ENCODE results near the gene RPL3. TPM values are rescaled to one million over a fixed set of nuclear protein-coding genes. Genes with fewer than 3 reads are reported as not detected.
"Not testable (repeated sequence)": the region's sequence is repeated elsewhere in the genome, so short reads cannot be mapped to it uniquely, and the experiment has no call there.

The RPL3 gene
- total RNA-seq, 2 donors from 2014 or later = 908 to 1,235 TPM

DNA sequence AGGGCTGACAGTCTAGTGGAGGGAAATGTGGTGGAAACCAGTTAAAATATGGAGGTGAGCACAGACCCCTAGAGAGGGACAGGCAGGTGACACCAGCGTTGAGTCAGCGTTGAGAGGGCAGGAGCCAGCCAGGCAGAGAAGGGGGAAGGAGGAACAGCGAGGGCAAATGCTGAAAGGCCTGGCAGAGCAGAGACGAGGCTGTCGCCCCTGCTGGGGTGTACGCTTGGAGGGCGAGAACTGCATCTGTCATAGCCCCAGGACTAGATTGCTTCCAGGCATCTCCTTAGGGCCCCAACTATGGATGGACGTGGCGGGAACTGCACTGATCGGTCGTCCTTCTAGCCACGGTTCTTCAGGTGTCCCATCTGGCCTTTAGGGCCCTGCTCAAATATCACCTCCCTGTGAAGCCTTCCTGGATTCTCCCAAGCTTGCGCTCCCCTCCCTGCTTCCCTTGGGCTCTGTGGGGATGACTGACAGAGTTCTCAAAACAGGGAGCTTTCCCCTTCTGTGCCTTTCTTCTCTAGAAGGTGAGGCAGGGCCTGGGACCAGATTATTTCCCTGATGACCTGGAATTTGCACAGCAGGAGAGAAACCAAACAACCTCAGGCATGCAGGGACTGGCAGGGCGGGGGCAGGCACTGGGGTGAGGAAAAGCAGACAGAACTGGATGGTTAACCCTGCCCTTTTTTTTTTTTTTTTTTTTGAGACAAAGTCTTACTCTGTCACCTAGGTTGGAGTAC lies 41.4 kb upstream of the RPL3 start:
- Histone ChIP-seq H3K27ac (no peak overlapping the region), H3K4me3 (no peak overlapping the region), H3K4me1 (ENCODE audit: control insufficient read depth in 1 of 2, low read depth in 2 of 2) (no peaks in the 10 kb centered on the region), H3K27me3 (replicated peaks; ENCODE audit: insufficient read depth) (no peaks in the 10 kb centered on the region), H3K9me3 (no peaks in the 10 kb centered on the region), H3K36me3 (no peaks in the 10 kb centered on the region)
- TF ChIP-seq, protein P1, sequence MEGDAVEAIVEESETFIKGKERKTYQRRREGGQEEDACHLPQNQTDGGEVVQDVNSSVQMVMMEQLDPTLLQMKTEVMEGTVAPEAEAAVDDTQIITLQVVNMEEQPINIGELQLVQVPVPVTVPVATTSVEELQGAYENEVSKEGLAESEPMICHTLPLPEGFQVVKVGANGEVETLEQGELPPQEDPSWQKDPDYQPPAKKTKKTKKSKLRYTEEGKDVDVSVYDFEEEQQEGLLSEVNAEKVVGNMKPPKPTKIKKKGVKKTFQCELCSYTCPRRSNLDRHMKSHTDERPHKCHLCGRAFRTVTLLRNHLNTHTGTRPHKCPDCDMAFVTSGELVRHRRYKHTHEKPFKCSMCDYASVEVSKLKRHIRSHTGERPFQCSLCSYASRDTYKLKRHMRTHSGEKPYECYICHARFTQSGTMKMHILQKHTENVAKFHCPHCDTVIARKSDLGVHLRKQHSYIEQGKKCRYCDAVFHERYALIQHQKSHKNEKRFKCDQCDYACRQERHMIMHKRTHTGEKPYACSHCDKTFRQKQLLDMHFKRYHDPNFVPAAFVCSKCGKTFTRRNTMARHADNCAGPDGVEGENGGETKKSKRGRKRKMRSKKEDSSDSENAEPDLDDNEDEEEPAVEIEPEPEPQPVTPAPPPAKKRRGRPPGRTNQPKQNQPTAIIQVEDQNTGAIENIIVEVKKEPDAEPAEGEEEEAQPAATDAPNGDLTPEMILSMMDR (IDR thresholded peaks at IDR 0.05) = no peak
- ATAC-seq (ENCODE audit: insufficient number of reproducible peaks, low FRiP score, low read depth) (no peak), DNase-seq (ENCODE audit: low spot score) (no peak)

DNA sequence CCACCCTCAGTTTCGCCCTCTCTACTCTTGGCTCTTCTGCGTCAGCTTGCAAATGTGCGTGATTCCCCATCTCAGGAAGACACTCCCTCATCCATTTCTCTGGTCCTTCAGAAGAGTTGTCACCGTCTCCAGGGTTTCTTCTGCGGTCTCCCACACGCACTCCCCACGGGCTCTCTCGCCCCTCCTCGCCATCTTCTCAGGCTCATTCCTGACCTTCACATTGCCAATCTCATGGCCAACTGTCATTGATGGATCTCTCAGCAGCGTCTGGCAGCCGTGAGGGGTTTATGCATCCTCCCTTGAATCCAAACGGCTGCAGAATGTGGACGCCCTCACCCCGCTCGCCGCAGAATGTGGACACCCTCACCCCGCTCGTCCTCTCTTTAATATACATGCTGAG lies 40.8 kb upstream of the RPL3 start:
- H3K9me3 ChIP-seq = no peaks in the 10 kb centered on the region
- H3K4me1 ChIP-seq (ENCODE audit: control insufficient read depth in 1 of 2, low read depth in 2 of 2) = no peaks in the 10 kb centered on the region
- H3K27me3 ChIP-seq (replicated peaks; ENCODE audit: insufficient read depth) = no peaks in the 10 kb centered on the region
- H3K4me3 ChIP-seq = no peak overlapping the region
- H3K27ac ChIP-seq = no peak overlapping the region
- TF ChIP-seq, protein P1 (IDR thresholded peaks at IDR 0.05) = no peak
- H3K36me3 ChIP-seq = no peaks in the 10 kb centered on the region
- ATAC-seq (ENCODE audit: insufficient number of reproducible peaks, low FRiP score, low read depth) = no peak
- DNase-seq (ENCODE audit: low spot score) = no peak

DNA sequence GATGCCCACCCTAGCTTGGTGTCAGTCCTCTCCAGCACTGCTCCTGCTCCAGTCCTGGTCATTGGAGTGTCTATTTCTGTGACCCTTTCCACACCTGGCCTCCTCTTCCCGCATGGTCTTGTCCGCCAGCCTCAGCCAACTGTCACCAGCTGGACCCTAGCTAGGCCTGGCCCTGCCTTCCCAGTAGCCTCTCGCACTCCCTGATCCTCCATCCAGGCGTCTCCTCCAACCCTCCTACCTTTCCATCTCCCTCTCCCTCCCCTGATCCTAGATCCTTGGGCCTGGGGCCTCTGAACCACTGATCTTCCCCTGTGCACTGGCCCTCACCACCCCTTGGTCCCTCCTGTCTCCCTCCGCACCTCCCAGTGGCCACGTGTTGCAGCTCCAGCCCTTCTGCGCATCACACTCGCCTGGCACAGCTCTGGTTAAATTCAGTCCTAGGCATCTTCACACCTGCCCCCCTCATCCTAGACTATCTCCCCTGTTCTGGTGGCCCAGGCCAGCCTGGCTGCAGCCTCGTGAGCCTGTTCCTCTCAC lies 40.3 kb upstream of the RPL3 start:
- Histone ChIP-seq H3K27ac (no peak overlapping the region), H3K4me3 (no peak overlapping the region), H3K27me3 (replicated peaks; ENCODE audit: insufficient read depth) (no peaks in the 10 kb centered on the region), H3K4me1 (ENCODE audit: control insufficient read depth in 1 of 2, low read depth in 2 of 2) (no peaks in the 10 kb centered on the region), H3K36me3 (no peaks in the 10 kb centered on the region), H3K9me3 (no peaks in the 10 kb centered on the region)
- TF ChIP-seq, protein P1 (IDR thresholded peaks at IDR 0.05) = no peak
- ATAC-seq (ENCODE audit: insufficient number of reproducible peaks, low FRiP score, low read depth) (no peak), DNase-seq (ENCODE audit: low spot score) (no peak)

DNA sequence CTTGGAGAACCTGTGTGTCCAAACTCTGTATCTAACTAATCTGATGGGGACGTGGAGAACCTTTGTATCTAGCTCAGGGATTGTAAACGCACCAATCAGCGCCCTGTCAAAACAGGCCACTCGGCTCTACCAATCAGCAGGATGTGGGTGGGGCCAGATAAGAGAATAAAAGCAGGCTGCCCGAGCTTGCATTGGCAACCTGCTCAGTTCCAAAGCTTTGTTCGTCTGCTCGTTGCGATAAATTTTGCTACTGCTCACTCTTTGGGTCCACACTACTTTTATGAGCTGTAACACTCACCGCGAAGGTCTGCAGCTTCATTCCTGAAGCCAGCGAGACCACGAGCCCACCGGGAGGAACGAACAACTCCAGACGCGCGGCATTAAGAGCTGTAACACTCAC lies 38.8 kb upstream of the RPL3 start:
- H3K4me3 ChIP-seq; H3K4me1 ChIP-seq (ENCODE audit: control insufficient read depth in 1 of 2, low read depth in 2 of 2); H3K9me3 ChIP-seq; DNase-seq (ENCODE audit: low spot score); H3K27me3 ChIP-seq (replicated peaks; ENCODE audit: insufficient read depth); H3K36me3 ChIP-seq; H3K27ac ChIP-seq; ATAC-seq (ENCODE audit: insufficient number of reproducible peaks, low FRiP score, low read depth): not testable (repeated sequence)

DNA sequence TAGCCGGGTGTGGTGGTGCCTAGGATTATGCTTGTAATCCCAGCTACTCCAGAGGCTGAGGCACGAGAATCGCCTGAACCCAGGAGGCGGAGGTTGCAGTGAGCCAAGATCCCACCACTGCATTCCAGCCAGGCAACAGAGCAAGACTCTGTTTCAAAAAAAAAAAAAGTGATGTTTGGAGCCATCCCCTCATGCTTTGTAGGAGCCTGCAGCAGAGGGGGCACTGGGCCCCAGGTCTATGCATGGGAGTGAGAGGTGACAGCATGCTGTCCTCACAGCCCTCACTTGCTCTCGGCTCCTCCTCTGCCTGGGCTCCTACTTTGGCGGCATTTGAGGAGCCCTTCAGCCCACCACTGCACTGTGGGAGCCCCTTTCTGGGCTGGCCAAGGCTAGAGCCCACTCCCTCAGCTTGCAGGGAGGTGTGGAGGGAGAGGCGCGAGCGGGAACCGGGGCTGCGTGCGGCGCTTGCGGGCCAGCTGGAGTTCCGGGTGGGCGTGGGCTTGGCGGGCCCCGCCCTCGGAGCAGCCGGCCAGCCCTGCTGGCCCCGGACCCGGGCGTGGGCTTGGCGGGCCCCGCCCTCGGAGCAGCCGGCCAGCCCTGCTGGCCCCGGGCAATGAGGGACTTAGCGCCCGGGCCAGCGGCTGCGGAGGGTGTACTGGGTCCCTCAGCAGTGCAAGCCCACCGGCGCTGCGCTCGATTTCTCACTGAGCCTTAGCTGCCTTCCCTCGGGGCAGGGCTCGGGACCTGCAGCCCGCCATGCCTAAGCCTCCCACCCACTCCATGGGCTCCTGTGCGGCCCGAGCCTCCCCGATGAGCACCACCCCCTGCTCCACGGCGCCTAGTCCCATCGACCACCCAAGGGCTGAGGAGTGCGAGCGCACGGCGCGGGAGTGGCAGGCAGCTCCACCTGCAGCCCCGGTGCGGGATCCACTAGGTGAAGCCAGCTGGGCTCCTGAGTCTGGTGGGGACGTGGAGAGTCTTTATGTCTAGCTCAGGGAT lies 38.0 kb upstream of the RPL3 start:
- not testable (repeated sequence) for H3K4me1 ChIP-seq (ENCODE audit: control insufficient read depth in 1 of 2, low read depth in 2 of 2); DNase-seq (ENCODE audit: low spot score); H3K27ac ChIP-seq; H3K27me3 ChIP-seq (replicated peaks; ENCODE audit: insufficient read depth); ATAC-seq (ENCODE audit: insufficient number of reproducible peaks, low FRiP score, low read depth); H3K9me3 ChIP-seq; H3K4me3 ChIP-seq; H3K36me3 ChIP-seq

DNA sequence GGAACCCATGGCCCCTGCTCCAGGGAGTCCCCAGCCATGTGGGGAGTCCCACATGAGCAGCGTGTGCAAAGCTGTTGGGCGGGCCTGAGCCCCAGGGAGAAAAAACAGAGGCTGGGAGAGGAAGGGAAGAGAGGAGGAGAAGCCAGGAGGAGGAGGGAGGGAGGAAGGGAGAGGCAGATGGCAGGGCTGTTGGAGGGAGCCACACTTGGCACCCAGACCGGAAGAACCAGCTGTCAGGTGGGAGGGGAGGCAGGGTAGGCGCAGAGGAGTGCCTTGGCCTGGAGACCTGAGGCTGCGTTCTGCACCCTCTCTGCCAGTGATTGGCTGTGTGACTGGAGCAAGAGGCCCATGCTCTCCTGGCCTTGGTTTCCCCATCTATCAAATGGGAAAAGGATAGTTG lies 37.0 kb upstream of the RPL3 start:
- no peaks in the 10 kb centered on the region for H3K36me3 ChIP-seq
- H3K27me3 ChIP-seq (replicated peaks; ENCODE audit: insufficient read depth) = no peaks in the 10 kb centered on the region
- DNase-seq (ENCODE audit: low spot score) = no peak
- no peak for ATAC-seq (ENCODE audit: insufficient number of reproducible peaks, low FRiP score, low read depth)
- H3K4me3 ChIP-seq = no peak overlapping the region
- no peaks in the 10 kb centered on the region for H3K4me1 ChIP-seq (ENCODE audit: control insufficient read depth in 1 of 2, low read depth in 2 of 2)
- no peak overlapping the region for H3K27ac ChIP-seq
- TF ChIP-seq, protein P1 (IDR thresholded peaks at IDR 0.05) = no peak
- no peaks in the 10 kb centered on the region for H3K9me3 ChIP-seq

DNA sequence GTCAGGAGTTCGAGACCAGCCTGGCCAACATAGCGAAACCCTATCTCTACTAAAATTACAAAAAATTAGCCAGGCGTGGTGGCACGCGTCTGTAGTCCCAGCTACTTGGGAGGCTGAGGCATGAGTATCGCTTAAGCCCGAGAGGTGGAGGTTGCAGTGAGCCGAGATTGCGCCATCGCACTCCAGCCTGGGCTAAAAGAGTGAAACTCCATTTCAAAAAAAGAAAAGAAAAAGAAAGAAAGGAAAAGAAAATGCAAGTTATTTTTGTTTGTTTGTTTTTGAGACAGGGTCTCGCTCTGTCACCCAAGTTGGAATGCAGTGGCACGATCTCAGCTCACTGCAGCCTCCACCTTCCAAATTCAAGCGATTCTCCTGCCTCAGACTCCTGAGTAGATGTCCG lies 36.4 kb upstream of the RPL3 start:
- not testable (repeated sequence) for H3K9me3 ChIP-seq; DNase-seq (ENCODE audit: low spot score); H3K27ac ChIP-seq; H3K27me3 ChIP-seq (replicated peaks; ENCODE audit: insufficient read depth); H3K4me3 ChIP-seq; ATAC-seq (ENCODE audit: insufficient number of reproducible peaks, low FRiP score, low read depth); H3K4me1 ChIP-seq (ENCODE audit: control insufficient read depth in 1 of 2, low read depth in 2 of 2); H3K36me3 ChIP-seq

All from thoracic aorta (tissue), 2 donors.